ENCODE measurements around the gene SIK3. TPM values are rescaled to one million over a fixed set of nuclear protein-coding genes. Genes with fewer than 3 reads are reported as not detected.

Gene SIK3
- total RNA-seq, 1 experiment from 2014 or later, result 33.3 TPM

DNA sequence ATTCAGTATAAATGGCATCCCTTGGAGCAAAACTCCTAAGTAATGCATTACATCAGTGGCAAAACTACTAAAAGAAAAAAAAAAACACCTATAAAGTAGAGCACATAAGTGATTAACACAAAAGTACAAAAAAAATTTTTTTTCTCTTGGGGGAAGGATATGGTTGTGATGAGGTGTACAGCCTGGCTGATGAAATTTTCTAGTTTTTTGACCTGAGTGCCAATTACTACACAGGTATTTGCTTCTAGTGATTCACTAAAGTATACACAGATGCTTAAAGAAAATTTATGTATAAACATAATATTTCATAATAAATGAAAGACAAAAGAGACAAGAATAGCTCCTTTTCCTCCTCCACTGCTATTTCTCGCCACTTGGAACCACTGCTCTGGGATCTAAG is 189.0 kb downstream of the SIK3 start:
- Mint-ChIP-seq H3K9me3 (ENCODE audit: unreplicated experiment) (no peaks in the 10 kb centered on the region), H3K27me3 (ENCODE audit: insufficient read depth, unreplicated experiment) (no peaks in the 10 kb centered on the region), H3K27ac (ENCODE audit: low read depth, unreplicated experiment) (no peak overlapping the region), H3K4me3 (ENCODE audit: unreplicated experiment) (no peak overlapping the region), H3K36me3 (ENCODE audit: insufficient read depth, unreplicated experiment) (no peaks in the 10 kb centered on the region), H3K4me1 (ENCODE audit: insufficient read depth, unreplicated experiment) (peaks cover 22% of the 10 kb centered on the region)
- peak; percentile 20 for DNase-seq (ENCODE audit: unreplicated experiment)
- intact Hi-C loops (cut with micrococcal nuclease), result no loop called here
- CTCF ChIA-PET, result interaction anchor here (0.7 kb wide), 1 partner anchor 164 kb away, joined by 3 read pairs; no protein-coding TSS in a partner anchor
- TF ChIP-seq CTCF (IDR thresholded peaks at IDR 0.05; ENCODE audit: unreplicated experiment), result no peak
- POLR2A ChIA-PET, result interaction anchor here (0.6 to 1.2 kb wide), 6 partner anchors 10 to 189 kb away, joined by 3 to 4 read pairs (median 3); no protein-coding TSS in a partner anchor
- BruUV-seq (replicated peaks), result no TSS peak

DNA sequence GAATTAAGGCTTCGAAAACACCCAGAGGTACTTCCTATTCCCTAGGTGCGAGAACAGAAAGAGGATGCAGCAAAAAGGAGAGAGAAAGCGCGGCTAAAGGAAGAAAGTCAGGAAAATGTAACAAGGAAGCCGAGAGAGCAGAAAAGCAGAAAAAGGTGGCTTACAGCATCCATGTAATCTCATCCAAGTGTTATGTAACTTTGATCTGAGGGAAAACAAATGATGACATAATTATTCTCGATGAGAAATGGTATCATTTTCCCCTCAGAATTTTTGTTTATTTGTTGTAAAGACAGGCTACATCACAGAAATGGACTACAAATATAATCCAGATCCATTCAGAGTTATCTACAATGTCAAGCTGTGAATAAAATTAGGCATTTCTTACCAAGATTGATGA is 191.7 kb downstream of the SIK3 start:
- H3K27me3 Mint-ChIP-seq (ENCODE audit: insufficient read depth, unreplicated experiment), result no peaks in the 10 kb centered on the region
- no peak for TF ChIP-seq CTCF (IDR thresholded peaks at IDR 0.05; ENCODE audit: unreplicated experiment)
- H3K27ac Mint-ChIP-seq (ENCODE audit: low read depth, unreplicated experiment), result no peak overlapping the region
- intact Hi-C loops (cut with micrococcal nuclease), result no loop called here
- no peak for DNase-seq (ENCODE audit: unreplicated experiment)
- no peak overlapping the region for H3K4me3 Mint-ChIP-seq (ENCODE audit: unreplicated experiment)
- H3K4me1 Mint-ChIP-seq (ENCODE audit: insufficient read depth, unreplicated experiment), result peaks cover 16% of the 10 kb centered on the region
- BruUV-seq (replicated peaks), result no TSS peak
- CTCF ChIA-PET, result no interaction called here
- POLR2A ChIA-PET, result no interaction called here
- peaks cover 10% of the 10 kb centered on the region for H3K36me3 Mint-ChIP-seq (ENCODE audit: insufficient read depth, unreplicated experiment)
- H3K9me3 Mint-ChIP-seq (ENCODE audit: unreplicated experiment), result no peaks in the 10 kb centered on the region

- intact Hi-C loops (cut with micrococcal nuclease), result no loop called here
- H3K4me1 Mint-ChIP-seq (ENCODE audit: insufficient read depth, unreplicated experiment), result peaks cover 5% of the 10 kb centered on the region
- ChIA-PET POLR2A (interaction anchor here (1.1 to 1.2 kb wide), 2 partner anchors 187 to 194 kb away, joined by 3 to 6 read pairs; no protein-coding TSS in a partner anchor), CTCF (interaction anchor here (0.6 to 1.6 kb wide), 5 partner anchors 14 to 710 kb away, joined by 3 to 4 read pairs (median 3); no protein-coding TSS in a partner anchor)
- no TSS peak for BruUV-seq (replicated peaks)
- H3K27ac Mint-ChIP-seq (ENCODE audit: low read depth, unreplicated experiment), result no peak overlapping the region
- peaks cover 17% of the 10 kb centered on the region for H3K36me3 Mint-ChIP-seq (ENCODE audit: insufficient read depth, unreplicated experiment)
- no peak for DNase-seq (ENCODE audit: unreplicated experiment)
- H3K4me3 Mint-ChIP-seq (ENCODE audit: unreplicated experiment), result no peak overlapping the region
- no peaks in the 10 kb centered on the region for H3K27me3 Mint-ChIP-seq (ENCODE audit: insufficient read depth, unreplicated experiment)
- TF ChIP-seq CTCF (IDR thresholded peaks at IDR 0.05; ENCODE audit: unreplicated experiment), result no peak
- H3K9me3 Mint-ChIP-seq (ENCODE audit: unreplicated experiment), result peaks cover 14% of the 10 kb centered on the region
Measured at GRCh38 chr11:116903090-116903489, 195.1 kb downstream of the SIK3 start.

GRCh38 chr11:116901964-116902688 is 196.1 kb downstream of the SIK3 start:
- Mint-ChIP-seq H3K9me3 (ENCODE audit: unreplicated experiment) (peaks cover 14% of the 10 kb centered on the region), H3K4me1 (ENCODE audit: insufficient read depth, unreplicated experiment) (peaks cover 5% of the 10 kb centered on the region), H3K4me3 (ENCODE audit: unreplicated experiment) (no peak overlapping the region), H3K27ac (ENCODE audit: low read depth, unreplicated experiment) (no peak overlapping the region), H3K36me3 (ENCODE audit: insufficient read depth, unreplicated experiment) (peaks cover 21% of the 10 kb centered on the region), H3K27me3 (ENCODE audit: insufficient read depth, unreplicated experiment) (no peaks in the 10 kb centered on the region)
- BruUV-seq (replicated peaks), result no TSS peak
- ChIA-PET POLR2A (interaction anchor here (1.1 kb wide), 1 partner anchor 188 kb away, joined by 3 read pairs; no protein-coding TSS in a partner anchor), CTCF (interaction anchor here (0.7 to 1.6 kb wide), 5 partner anchors 11 to 323 kb away, joined by 3 to 4 read pairs (median 4); no protein-coding TSS in a partner anchor)
- no peak for DNase-seq (ENCODE audit: unreplicated experiment)
- intact Hi-C loops (cut with micrococcal nuclease), result no loop called here
- TF ChIP-seq CTCF (IDR thresholded peaks at IDR 0.05; ENCODE audit: unreplicated experiment), result no peak
